Upper lobe of left lung (tissue), 6 donors: ENCODE results near the gene OR51S1. TPM values are rescaled to one million over a fixed set of nuclear protein-coding genes. Genes with fewer than 3 reads are reported as not detected.

Experiments
- ATAC-seq, 2 donors: fragments of 200-7000 bp; cut with Tn5 transposase; one replicate each; pipeline ENCODE4 v1.9.1; 2022; ENCODE audit warnings: mild to moderate bottlenecking in 2 of 2, moderate library complexity in 2 of 2; ENCODE audit not compliant: low FRiP score in 2 of 2
- DNase-seq, 2 donors: peaks; one replicate each; pipeline ENCODE4 v3.0.0-alpha.2; 2019 to 2020
- H3K27ac ChIP-seq, 4 donors: fragments of 200-600 bp; sonication (generic); one replicate each; pipeline ENCODE4 v1.5.1; 2016 to 2019
- H3K27me3 ChIP-seq, 4 donors: fragments of 200-600 bp; sonication (generic); one replicate each; pipeline ENCODE4 v1.5.1; 2017 to 2019
- H3K36me3 ChIP-seq, 4 donors: fragments of 200-600 bp; sonication (generic); one replicate each; pipeline ENCODE4 v1.5.1; 2016 to 2019
- H3K4me1 ChIP-seq, 4 donors: fragments of 200-600 bp; sonication (generic); one replicate each; pipeline ENCODE4 v1.5.1; 2018 to 2019
- H3K4me3 ChIP-seq, 4 donors: fragments of 200-600 bp; sonication (generic); one replicate each; pipeline ENCODE4 v1.5.1; 2017 to 2019; ENCODE audit warnings: mild to moderate bottlenecking in 2 of 4, moderate library complexity in 1 of 4
- H3K9me3 ChIP-seq, 4 donors: fragments of 200-600 bp; sonication (generic); one replicate each; pipeline ENCODE4 v1.5.1; 2018 to 2019
- EP300 ChIP-seq, 4 donors: sonication (generic); formaldehyde crosslinking; IDR thresholded peaks; one replicate each; pipeline ENCODE4 v1.5.1; 2017; ENCODE audit warnings: antibody characterized with exemption in 4 of 4, control low read depth in 2 of 4
- POLR2A ChIP-seq, 4 donors: fragments of 450-650 bp; IDR thresholded peaks; one replicate each; pipeline ENCODE4 v1.5.1; 2016 to 2017; ENCODE audit warnings: antibody characterized with exemption in 4 of 4, mild to moderate bottlenecking in 2 of 4
- POLR2AphosphoS5 ChIP-seq, 2 donors: sonication (generic); formaldehyde crosslinking; IDR thresholded peaks; one replicate each; pipeline ENCODE4 v1.5.1; 2017; ENCODE audit warnings: antibody characterized with exemption in 2 of 2
- WGBS, 2 donors: methylation state at CpG; one replicate each; pipeline ENCODE4 v1.1.5; 2017 to 2018; 5-methylcytosine and 5-hydroxymethylcytosine counted together
- total RNA-seq, 6 donors: library from RNA; depleted of rRNA in 4 of 6; stranded (reverse); fragments of >200 nt in 4 of 6; gene quantifications; one replicate each; pipeline versions ENCODE4 v1.1.0 to v1.2.1, GENCODE V29; 2016 to 2021
- TF ChIP-seq, protein P1 (sequence below), 6 experiments: fragments of 450-650 bp in 4 of 6; fragments of 200-600 bp in 2 of 6; sonication (generic) in 2 of 6; IDR thresholded peaks; one replicate each; pipeline ENCODE4 v1.5.1; 2016 to 2019; ENCODE audit warnings: antibody characterized with exemption in 6 of 6
- donor health status: DM: no; HTN: no; CAD: no; lungs with moderate emphysema.
- donor health status: DM: no; HTN: yes; CAD: no; lungs with severe emphysema.

Gene OR51S1
- total RNA-seq, 6 donors from 2014 or later = not detected

DNA sequence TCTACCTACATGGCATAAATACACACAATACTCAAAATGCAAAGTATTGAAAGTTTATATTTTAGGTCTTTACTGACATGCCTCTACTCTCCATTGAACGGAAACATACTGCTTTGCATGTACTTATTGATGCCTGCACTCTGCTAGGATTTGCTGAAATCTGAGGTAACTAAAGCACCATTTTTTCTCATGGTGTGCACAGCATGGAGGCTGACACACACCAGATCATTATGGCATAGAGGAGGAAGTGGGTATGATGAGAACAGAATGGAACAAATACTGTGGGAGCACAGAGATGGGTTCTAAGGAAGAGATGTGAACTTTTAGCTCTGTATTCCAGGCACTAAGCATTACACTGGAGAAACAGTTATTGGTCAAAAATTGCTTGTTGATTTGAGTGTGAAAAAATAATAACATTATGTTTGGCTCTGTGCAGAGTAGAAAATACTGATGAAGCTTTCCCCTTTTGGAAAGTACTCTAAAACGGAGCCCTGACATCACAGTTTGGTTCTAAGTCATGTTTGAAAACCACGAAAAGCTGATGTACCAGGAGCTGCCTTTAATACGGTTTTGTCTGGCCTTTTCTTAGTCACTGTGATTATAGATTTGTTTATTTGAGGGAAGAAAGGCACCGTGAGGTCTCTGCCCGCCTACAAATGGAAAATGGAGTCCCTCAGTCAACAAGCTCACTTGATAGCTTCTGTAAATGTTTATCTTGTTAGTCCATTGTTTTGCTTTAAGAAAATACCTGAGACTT lies 50.4 kb downstream of the OR51S1 start:
- TF ChIP-seq EP300 (IDR thresholded peaks at IDR 0.05) (no peak), POLR2AphosphoS5 (IDR thresholded peaks at IDR 0.05) (no peak), POLR2A (IDR thresholded peaks at IDR 0.05) (no peak)
- TF ChIP-seq, protein P1, sequence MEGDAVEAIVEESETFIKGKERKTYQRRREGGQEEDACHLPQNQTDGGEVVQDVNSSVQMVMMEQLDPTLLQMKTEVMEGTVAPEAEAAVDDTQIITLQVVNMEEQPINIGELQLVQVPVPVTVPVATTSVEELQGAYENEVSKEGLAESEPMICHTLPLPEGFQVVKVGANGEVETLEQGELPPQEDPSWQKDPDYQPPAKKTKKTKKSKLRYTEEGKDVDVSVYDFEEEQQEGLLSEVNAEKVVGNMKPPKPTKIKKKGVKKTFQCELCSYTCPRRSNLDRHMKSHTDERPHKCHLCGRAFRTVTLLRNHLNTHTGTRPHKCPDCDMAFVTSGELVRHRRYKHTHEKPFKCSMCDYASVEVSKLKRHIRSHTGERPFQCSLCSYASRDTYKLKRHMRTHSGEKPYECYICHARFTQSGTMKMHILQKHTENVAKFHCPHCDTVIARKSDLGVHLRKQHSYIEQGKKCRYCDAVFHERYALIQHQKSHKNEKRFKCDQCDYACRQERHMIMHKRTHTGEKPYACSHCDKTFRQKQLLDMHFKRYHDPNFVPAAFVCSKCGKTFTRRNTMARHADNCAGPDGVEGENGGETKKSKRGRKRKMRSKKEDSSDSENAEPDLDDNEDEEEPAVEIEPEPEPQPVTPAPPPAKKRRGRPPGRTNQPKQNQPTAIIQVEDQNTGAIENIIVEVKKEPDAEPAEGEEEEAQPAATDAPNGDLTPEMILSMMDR (IDR thresholded peaks at IDR 0.05) = no peak
- Histone ChIP-seq H3K4me3 (no peak overlapping the region), H3K27me3 (no peaks in the 10 kb centered on the region), H3K9me3 (no peaks in the 10 kb centered on the region), H3K36me3 (no peaks in the 10 kb centered on the region), H3K27ac (no peak overlapping the region), H3K4me1 (no peaks in the 10 kb centered on the region)
- WGBS, 2 donors = 63 to 67% methylated on average over 6 of the region's 6 CpGs
- ATAC-seq (no peak), DNase-seq (no peak)

Other genes starting within 250 kb of the OR51S1 start
- gene TRIM68, start 241.0 kb downstream of the OR51S1 start, total RNA-seq = 10 to 100 TPM in 5 of 6 donors, 1 to 10 TPM in 1; 8.7 to 21.6 (median 13.1) TPM
- not detected for gene OR51D1, start 211.7 kb downstream of the OR51S1 start, total RNA-seq
- not detected for gene OR51E1, start 205.2 kb downstream of the OR51S1 start, total RNA-seq
- gene OR51E2, start 151.4 kb downstream of the OR51S1 start, total RNA-seq = not detected
- not detected for gene MMP26, start 144.4 kb downstream of the OR51S1 start, total RNA-seq
- not detected for gene OR51F1, start 79.3 kb downstream of the OR51S1 start, total RNA-seq
- not detected for gene OR52R1, start 44.8 kb downstream of the OR51S1 start, total RNA-seq
- gene OR51F2, start 27.9 kb downstream of the OR51S1 start, total RNA-seq = not detected
- not detected for gene OR51T1, start 32.7 kb upstream of the OR51S1 start, total RNA-seq
- not detected for gene OR51A7, start 54.6 kb upstream of the OR51S1 start, total RNA-seq
- not detected for gene OR51G2, start 70.1 kb upstream of the OR51S1 start, total RNA-seq
- not detected for gene OR51G1, start 75.1 kb upstream of the OR51S1 start, total RNA-seq
- gene OR51A4, start 98.4 kb upstream of the OR51S1 start, total RNA-seq = not detected
- gene OR51A2, start 106.5 kb upstream of the OR51S1 start, total RNA-seq = not detected
- gene OR51L1, start 145.6 kb upstream of the OR51S1 start, total RNA-seq = not detected
- gene OR52J3, start 197.3 kb upstream of the OR51S1 start, total RNA-seq = not detected
- gene OR52E2, start 210.4 kb upstream of the OR51S1 start, total RNA-seq = not detected
- gene OR52E1, start 220.4 kb upstream of the OR51S1 start, total RNA-seq = not detected